ENCODE data around the gene TDG. TPM values are rescaled to one million over a fixed set of nuclear protein-coding genes. Genes with fewer than 3 reads are reported as not detected.
"Not testable (repeated sequence)": the region's sequence is repeated elsewhere in the genome, so short reads cannot be mapped to it uniquely, and the experiment has no call there.

TDG gene
- total RNA-seq, 1 experiment from 2014 or later = 38.9 TPM

GRCh38 chr12:104011253-104011652 lies 45.6 kb downstream of the TDG start:
- Histone ChIP-seq H3K27ac (ENCODE audit: low read length) (no peak overlapping the region), H3K4me2 (ENCODE audit: low read depth, low read length, poor library complexity, severe bottlenecking) (no peak overlapping the region), H2AFZ (ENCODE audit: low read length) (no peak overlapping the region), H3K9me2 (replicated peaks; ENCODE audit: insufficient read depth, low read length) (no peaks in the 10 kb centered on the region), H3K79me2 (ENCODE audit: low read length) (no peaks in the 10 kb centered on the region), H3K4me3 (ENCODE audit: low read length) (no peak overlapping the region), H3K4me1 (ENCODE audit: low read length) (no peaks in the 10 kb centered on the region), H3K27me3 (ENCODE audit: low read length) (no peaks in the 10 kb centered on the region), H3K9me3 (ENCODE audit: low read length) (no peaks in the 10 kb centered on the region), H4K20me1 (ENCODE audit: insufficient read depth, low read depth, low read length) (no peaks in the 10 kb centered on the region), H3K9ac (ENCODE audit: low read length) (no peak overlapping the region), H3K36me3 (ENCODE audit: insufficient read depth, low read length) (no peaks in the 10 kb centered on the region)
- DNase-seq = no peak

- no peaks in the 10 kb centered on the region for H4K20me1 ChIP-seq (ENCODE audit: insufficient read depth, low read depth, low read length)
- no peak overlapping the region for H3K9ac ChIP-seq (ENCODE audit: low read length)
- no peak overlapping the region for H2AFZ ChIP-seq (ENCODE audit: low read length)
- no peaks in the 10 kb centered on the region for H3K36me3 ChIP-seq (ENCODE audit: insufficient read depth, low read length)
- no peak overlapping the region for H3K4me2 ChIP-seq (ENCODE audit: low read depth, low read length, poor library complexity, severe bottlenecking)
- H3K4me3 ChIP-seq (ENCODE audit: low read length) = no peak overlapping the region
- no peaks in the 10 kb centered on the region for H3K4me1 ChIP-seq (ENCODE audit: low read length)
- H3K9me3 ChIP-seq (ENCODE audit: low read length) = no peaks in the 10 kb centered on the region
- H3K9me2 ChIP-seq (replicated peaks; ENCODE audit: insufficient read depth, low read length) = no peaks in the 10 kb centered on the region
- H3K79me2 ChIP-seq (ENCODE audit: low read length) = no peaks in the 10 kb centered on the region
- no peak overlapping the region for H3K27ac ChIP-seq (ENCODE audit: low read length)
- no peak for DNase-seq
- H3K27me3 ChIP-seq (ENCODE audit: low read length) = no peaks in the 10 kb centered on the region
Observed at GRCh38 chr12:104012331-104012730, 46.7 kb downstream of the TDG start.

DNA sequence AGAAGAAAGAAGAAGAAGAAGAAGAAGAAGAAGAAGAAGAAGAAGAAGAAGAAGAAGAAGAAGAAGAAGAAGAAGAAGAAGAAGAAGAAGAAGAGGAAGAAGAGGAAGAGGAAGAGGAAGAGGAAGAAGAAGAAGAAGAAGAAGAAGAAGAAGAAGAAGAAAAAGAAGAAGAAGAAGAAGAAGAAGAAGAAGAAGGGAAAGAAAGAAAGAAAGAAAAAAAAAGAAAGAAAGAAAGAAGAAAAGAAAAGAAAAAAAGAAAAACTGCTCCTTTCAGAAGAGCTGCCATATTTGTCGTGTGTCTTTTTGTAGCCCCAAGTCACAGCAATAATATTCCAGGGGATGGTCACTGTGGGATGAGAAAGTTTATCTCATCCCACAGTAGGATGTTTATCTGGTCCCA lies 56.2 kb downstream of the TDG start:
- not testable (repeated sequence) for H3K9ac ChIP-seq (ENCODE audit: low read length); H4K20me1 ChIP-seq (ENCODE audit: insufficient read depth, low read depth, low read length); H3K4me1 ChIP-seq (ENCODE audit: low read length); H3K4me3 ChIP-seq (ENCODE audit: low read length); H2AFZ ChIP-seq (ENCODE audit: low read length); H3K79me2 ChIP-seq (ENCODE audit: low read length); H3K36me3 ChIP-seq (ENCODE audit: insufficient read depth, low read length); H3K4me2 ChIP-seq (ENCODE audit: low read depth, low read length, poor library complexity, severe bottlenecking); H3K27me3 ChIP-seq (ENCODE audit: low read length); DNase-seq; H3K9me2 ChIP-seq (replicated peaks; ENCODE audit: insufficient read depth, low read length); H3K9me3 ChIP-seq (ENCODE audit: low read length); H3K27ac ChIP-seq (ENCODE audit: low read length)

DNA sequence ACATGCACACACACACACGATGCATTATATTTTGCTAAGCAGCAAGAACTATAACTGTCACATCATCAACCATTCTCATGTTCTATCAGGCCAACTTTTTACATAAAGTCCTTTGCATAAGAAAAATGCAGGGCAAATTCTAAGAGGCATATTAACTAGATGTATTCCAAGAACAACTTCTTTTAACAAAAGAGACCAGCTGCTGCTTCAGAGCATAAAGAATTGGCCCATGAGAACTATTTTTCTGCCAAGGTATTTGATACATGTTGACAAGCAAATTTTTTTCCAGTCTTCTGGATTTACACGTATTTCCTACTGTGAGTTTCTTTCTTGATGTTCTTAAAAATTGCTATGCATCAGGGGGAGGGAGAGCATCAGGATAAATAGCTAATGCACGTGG lies 57.1 kb downstream of the TDG start:
- no peaks in the 10 kb centered on the region for H3K9me2 ChIP-seq (replicated peaks; ENCODE audit: insufficient read depth, low read length)
- peaks cover 6% of the 10 kb centered on the region for H3K9me3 ChIP-seq (ENCODE audit: low read length)

GRCh38 chr12:104023710-104024109 lies 58.0 kb downstream of the TDG start:
- Histone ChIP-seq H3K36me3 (ENCODE audit: insufficient read depth, low read length) (no peaks in the 10 kb centered on the region), H4K20me1 (ENCODE audit: insufficient read depth, low read depth, low read length) (no peaks in the 10 kb centered on the region), H2AFZ (ENCODE audit: low read length) (no peak overlapping the region), H3K27ac (ENCODE audit: low read length) (no peak overlapping the region), H3K4me3 (ENCODE audit: low read length) (no peak overlapping the region), H3K79me2 (ENCODE audit: low read length) (no peaks in the 10 kb centered on the region), H3K4me1 (ENCODE audit: low read length) (no peaks in the 10 kb centered on the region), H3K4me2 (ENCODE audit: low read depth, low read length, poor library complexity, severe bottlenecking) (no peak overlapping the region), H3K9me3 (ENCODE audit: low read length) (peaks cover 6% of the 10 kb centered on the region), H3K9me2 (replicated peaks; ENCODE audit: insufficient read depth, low read length) (no peaks in the 10 kb centered on the region), H3K27me3 (ENCODE audit: low read length) (no peaks in the 10 kb centered on the region), H3K9ac (ENCODE audit: low read length) (no peak overlapping the region)
- DNase-seq = no peak

More for the DNA sequence above, 57.1 kb downstream of the TDG start:
- no peaks in the 10 kb centered on the region for H3K79me2 ChIP-seq (ENCODE audit: low read length)
- no peak for DNase-seq
- no peaks in the 10 kb centered on the region for H3K27me3 ChIP-seq (ENCODE audit: low read length)
- no peak overlapping the region for H3K9ac ChIP-seq (ENCODE audit: low read length)
- H3K36me3 ChIP-seq (ENCODE audit: insufficient read depth, low read length) = no peaks in the 10 kb centered on the region
- H3K27ac ChIP-seq (ENCODE audit: low read length) = no peak overlapping the region
- H3K4me1 ChIP-seq (ENCODE audit: low read length) = no peaks in the 10 kb centered on the region
- H3K4me2 ChIP-seq (ENCODE audit: low read depth, low read length, poor library complexity, severe bottlenecking) = no peak overlapping the region
- no peak overlapping the region for H3K4me3 ChIP-seq (ENCODE audit: low read length)
- H4K20me1 ChIP-seq (ENCODE audit: insufficient read depth, low read depth, low read length) = no peaks in the 10 kb centered on the region
- no peak overlapping the region for H2AFZ ChIP-seq (ENCODE audit: low read length)

DNA sequence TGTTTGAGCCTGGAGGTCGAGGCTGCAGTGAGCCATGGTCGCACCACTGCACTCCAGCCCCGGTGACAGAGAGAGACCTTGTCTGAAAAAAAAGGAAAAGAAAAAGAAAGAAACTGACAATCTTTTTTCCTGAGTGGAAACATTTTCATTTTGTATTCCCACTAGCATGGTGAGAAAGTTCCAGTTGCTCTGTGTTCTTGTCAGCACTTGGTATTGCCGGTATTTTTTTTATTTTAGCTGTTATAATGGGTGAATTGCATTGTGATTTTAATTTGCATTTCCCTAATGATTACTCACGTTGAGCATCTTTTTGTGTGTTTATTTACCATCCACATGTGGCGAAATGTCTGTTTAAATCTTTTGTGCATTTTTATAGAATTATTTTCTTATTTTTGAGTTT lies 58.7 kb downstream of the TDG start:
- Histone ChIP-seq H4K20me1 (ENCODE audit: insufficient read depth, low read depth, low read length) (no peaks in the 10 kb centered on the region), H3K36me3 (ENCODE audit: insufficient read depth, low read length) (no peaks in the 10 kb centered on the region), H3K4me2 (ENCODE audit: low read depth, low read length, poor library complexity, severe bottlenecking) (no peak overlapping the region), H3K79me2 (ENCODE audit: low read length) (no peaks in the 10 kb centered on the region), H3K4me1 (ENCODE audit: low read length) (no peaks in the 10 kb centered on the region), H3K9me2 (replicated peaks; ENCODE audit: insufficient read depth, low read length) (no peaks in the 10 kb centered on the region), H3K27me3 (ENCODE audit: low read length) (no peaks in the 10 kb centered on the region), H3K27ac (ENCODE audit: low read length) (no peak overlapping the region), H3K9me3 (ENCODE audit: low read length) (peaks cover 6% of the 10 kb centered on the region), H3K4me3 (ENCODE audit: low read length) (no peak overlapping the region), H2AFZ (ENCODE audit: low read length) (no peak overlapping the region), H3K9ac (ENCODE audit: low read length) (no peak overlapping the region)
- no peak for DNase-seq

GRCh38 chr12:104025771-104026170 lies 60.1 kb downstream of the TDG start:
- Histone ChIP-seq H3K27me3 (ENCODE audit: low read length) (no peaks in the 10 kb centered on the region), H3K9me2 (replicated peaks; ENCODE audit: insufficient read depth, low read length) (no peaks in the 10 kb centered on the region), H3K4me3 (ENCODE audit: low read length) (no peak overlapping the region), H3K79me2 (ENCODE audit: low read length) (no peaks in the 10 kb centered on the region), H2AFZ (ENCODE audit: low read length) (no peak overlapping the region), H3K27ac (ENCODE audit: low read length) (no peak overlapping the region), H3K9me3 (ENCODE audit: low read length) (peaks cover 6% of the 10 kb centered on the region), H3K9ac (ENCODE audit: low read length) (no peak overlapping the region), H3K4me1 (ENCODE audit: low read length) (no peaks in the 10 kb centered on the region), H4K20me1 (ENCODE audit: insufficient read depth, low read depth, low read length) (no peaks in the 10 kb centered on the region), H3K36me3 (ENCODE audit: insufficient read depth, low read length) (no peaks in the 10 kb centered on the region), H3K4me2 (ENCODE audit: low read depth, low read length, poor library complexity, severe bottlenecking) (no peak overlapping the region)
- DNase-seq = no peak

DNA sequence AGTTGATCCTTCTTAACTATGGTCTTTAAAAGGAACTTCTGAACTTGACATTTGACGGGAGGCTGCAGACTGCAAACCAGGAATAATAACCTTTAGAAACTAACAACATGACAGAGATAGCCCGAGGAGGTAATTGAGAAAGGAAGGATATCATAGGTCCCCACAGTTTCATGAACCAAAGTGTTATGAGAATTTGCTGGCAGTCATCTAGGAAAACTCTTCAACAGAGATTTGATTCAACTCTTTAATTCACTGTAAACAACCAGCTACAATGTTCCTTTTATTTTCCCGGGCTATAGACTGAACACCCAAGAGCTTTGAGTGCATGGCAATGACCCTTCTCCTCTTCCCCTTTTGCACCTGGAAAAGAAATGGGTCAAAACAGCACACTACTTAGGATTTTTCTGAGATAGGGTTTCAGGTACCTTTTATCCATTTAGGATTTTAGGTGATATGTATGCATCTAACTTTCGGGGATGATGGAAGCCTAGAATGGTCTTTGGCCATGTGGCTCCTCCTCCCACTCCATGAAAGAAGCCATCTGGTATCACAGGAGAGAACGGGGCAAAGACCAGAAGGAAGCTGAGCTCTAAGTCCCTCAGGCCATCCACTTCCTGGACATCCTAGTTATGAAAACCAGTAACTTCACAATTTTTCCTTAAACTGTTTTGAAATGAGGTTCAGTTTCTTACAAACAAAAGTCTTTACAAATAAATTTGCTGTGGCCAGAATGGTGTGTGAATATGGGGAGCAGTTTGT lies 61.3 kb downstream of the TDG start:
- Histone ChIP-seq H3K27ac (ENCODE audit: low read length) (no peak overlapping the region), H3K27me3 (ENCODE audit: low read length) (no peaks in the 10 kb centered on the region), H3K9me3 (ENCODE audit: low read length) (peaks cover 6% of the 10 kb centered on the region), H3K4me3 (ENCODE audit: low read length) (no peak overlapping the region), H3K79me2 (ENCODE audit: low read length) (no peaks in the 10 kb centered on the region), H3K9me2 (replicated peaks; ENCODE audit: insufficient read depth, low read length) (no peaks in the 10 kb centered on the region), H2AFZ (ENCODE audit: low read length) (no peak overlapping the region), H3K4me1 (ENCODE audit: low read length) (no peaks in the 10 kb centered on the region), H3K9ac (ENCODE audit: low read length) (no peak overlapping the region), H3K4me2 (ENCODE audit: low read depth, low read length, poor library complexity, severe bottlenecking) (no peak overlapping the region), H4K20me1 (ENCODE audit: insufficient read depth, low read depth, low read length) (no peaks in the 10 kb centered on the region), H3K36me3 (ENCODE audit: insufficient read depth, low read length) (no peaks in the 10 kb centered on the region)
- DNase-seq = no peak
